ENCODE results near the gene OR2A42.
"Not testable (repeated sequence)": the region's sequence is repeated elsewhere in the genome, so short reads cannot be mapped to it uniquely, and the experiment has no call there.

OR2A42 gene

GRCh38 chr7:144239365-144239764 is at the start of gene OR2A42:
Gene OR2A42 (minus strand): TSS chr7:144239605. CDS start chr7:144232843, 6,762 bp downstream.
- DNase-seq, result not testable (repeated sequence)

GRCh38 chr7:144287171-144287784 is 47.9 kb upstream of the OR2A42 start:
- not testable (repeated sequence) for DNase-seq

GRCh38 chr7:144283716-144284115 is 44.3 kb upstream of the OR2A42 start:
- DNase-seq, result not testable (repeated sequence)

- not testable (repeated sequence) for DNase-seq
Observed at GRCh38 chr7:144282490-144282889, 43.1 kb upstream of the OR2A42 start.

- DNase-seq, result not testable (repeated sequence)
Observed at GRCh38 chr7:144281981-144282380, 42.6 kb upstream of the OR2A42 start.

GRCh38 chr7:144280010-144280409 is 40.6 kb upstream of the OR2A42 start:
- DNase-seq, result not testable (repeated sequence)

GRCh38 chr7:144275281-144275680 is 35.9 kb upstream of the OR2A42 start:
- DNase-seq, result not testable (repeated sequence)

- DNase-seq, result not testable (repeated sequence)
Observed at GRCh38 chr7:144269188-144269587, 29.8 kb upstream of the OR2A42 start, which contains the start of gene CTAGE8. Gene CTAGE8 (minus strand): TSS chr7:144269288. CDS start chr7:144269250, 38 bp downstream.

GRCh38 chr7:144264692-144265091 is 25.3 kb upstream of the OR2A42 start, which contains the start of gene OR2A7:
Gene OR2A7 (minus strand): TSS chr7:144264792. CDS start chr7:144259628, 5,164 bp downstream.
- DNase-seq, result not testable (repeated sequence)

- DNase-seq, result not testable (repeated sequence)
Observed at GRCh38 chr7:144262128-144262527, 22.7 kb upstream of the OR2A42 start.

GRCh38 chr7:144259067-144259466 is 19.7 kb upstream of the OR2A42 start:
- DNase-seq, result not testable (repeated sequence)

- no peak for DNase-seq
Observed at GRCh38 chr7:144256112-144256511, 16.7 kb upstream of the OR2A42 start.

- DNase-seq, result no peak
Observed at GRCh38 chr7:144255471-144255897, 16.1 kb upstream of the OR2A42 start.

GRCh38 chr7:144252307-144252706 is 12.9 kb upstream of the OR2A42 start:
- DNase-seq, result not testable (repeated sequence)

GRCh38 chr7:144247674-144248330 is 8.4 kb upstream of the OR2A42 start:
- not testable (repeated sequence) for DNase-seq

- DNase-seq, result not testable (repeated sequence)
Observed at GRCh38 chr7:144246967-144247366, 7.6 kb upstream of the OR2A42 start.

GRCh38 chr7:144245372-144245771 is 6.0 kb upstream of the OR2A42 start:
- DNase-seq, result not testable (repeated sequence)

- DNase-seq, result not testable (repeated sequence)
Observed at GRCh38 chr7:144238530-144239082, 799 bp downstream of the OR2A42 start.

- DNase-seq, result not testable (repeated sequence)
Observed at GRCh38 chr7:144233039-144233438, 6.4 kb downstream of the OR2A42 start.

GRCh38 chr7:144231027-144231426 is 8.4 kb downstream of the OR2A42 start:
- not testable (repeated sequence) for DNase-seq

GRCh38 chr7:144228810-144229209 is 10.6 kb downstream of the OR2A42 start:
- DNase-seq, result not testable (repeated sequence)

- not testable (repeated sequence) for DNase-seq
Observed at GRCh38 chr7:144226866-144227265, 12.5 kb downstream of the OR2A42 start.

- not testable (repeated sequence) for DNase-seq
Observed at GRCh38 chr7:144223675-144224074, 15.7 kb downstream of the OR2A42 start.

GRCh38 chr7:144220531-144220930 is 18.9 kb downstream of the OR2A42 start:
- DNase-seq, result not testable (repeated sequence)

All from activated CD4-positive, alpha-beta T cell treated with anti-CD3 and anti-CD28 coated beads, Interleukin-2, amount 50 U/mL, for 4 hours (primary cell).